Endothelial cell of umbilical vein (primary cell): ENCODE measurements around the gene RTEL1. TPM values are rescaled to one million over a fixed set of nuclear protein-coding genes. Genes with fewer than 3 reads are reported as not detected.

Experiments
- BruUV-seq: library from RNA; stranded (reverse); fragments of 400-500 nt; replicated peaks from 2 replicates; lab custom pipeline; 2021; lab: Mats Ljungman, UMichigan
- CTCF ChIA-PET: fragments of 300-600, 350-600 bp; sonication (Branson Sonifier 250); formaldehyde crosslinking; loops from one replicate; lab custom pipeline; 2021; ENCODE audit warnings: antibody characterized with exemption, inconsistent platforms; lab: Charles Lee
- POLR2A ChIA-PET: fragments of 300-600, 350-600 bp; sonication (Branson Sonifier 250); formaldehyde crosslinking; loops from one replicate; lab custom pipeline; 2021; ENCODE audit warnings: antibody characterized with exemption, inconsistent platforms; lab: Charles Lee
- DNase-seq: peaks from one replicate; pipeline ENCODE4 v3.0.0-alpha.2; 2011; ENCODE audit warnings: low read depth, low spot score
- FAIRE-seq: peaks from 2 replicates; lab custom pipeline; 2011; peaks lifted over from hg19 to GRCh38; lab: Jason Lieb, UNC
- H2AFZ ChIP-seq: 2 replicates; pipeline ENCODE4 v1.6.0; 2012; ENCODE audit warnings: low read depth, low read length, control low read depth, inconsistent platforms
- H3K27ac ChIP-seq: 2 replicates; pipeline ENCODE4 v1.5.1; 2011; ENCODE audit warnings: low read depth, mild to moderate bottlenecking, control low read depth, low read length, moderate library complexity; ENCODE audit not compliant: insufficient read depth
- H3K27me3 ChIP-seq, 2 experiments: 2 replicates each; pipeline versions ENCODE4 v1.6.0 to v1.6.1; 2011; ENCODE audit warnings: low read length in 2 of 2, mixed read lengths in 1 of 2; ENCODE audit not compliant: control insufficient read depth in 2 of 2, insufficient read depth in 2 of 2
- H3K36me3 ChIP-seq, 2 experiments: 2 replicates in 1 of 2; 3 replicates in 1 of 2; pipeline ENCODE4 v1.5.1; 2011; ENCODE audit warnings: low read length in 2 of 2, mild to moderate bottlenecking in 1 of 2, moderate library complexity in 1 of 2; ENCODE audit not compliant: control insufficient read depth in 2 of 2, insufficient read depth in 2 of 2; ENCODE audit errors: extremely low read depth in 1 of 2
- H3K4me1 ChIP-seq: 3 replicates; pipeline ENCODE4 v1.5.1; 2011; ENCODE audit warnings: mild to moderate bottlenecking, low read length; ENCODE audit not compliant: control insufficient read depth, insufficient read depth; ENCODE audit errors: extremely low read depth
- H3K4me2 ChIP-seq: 2 replicates; pipeline ENCODE4 v1.6.1; 2011; ENCODE audit warnings: low read length, control low read depth, mixed read lengths; ENCODE audit not compliant: insufficient read depth
- H3K4me3 ChIP-seq, 3 experiments: fragments of 200-600 bp in 1 of 3; sonication (generic), shearing (Covaris generic) in 1 of 3; replicated peaks in 1 of 3; 2 replicates each; pipeline ENCODE4 v1.5.1; 2011 to 2016; ENCODE audit warnings: control low read depth in 3 of 3, low read length in 3 of 3, mild to moderate bottlenecking in 2 of 3, inconsistent platforms in 1 of 3, low read depth in 1 of 3, moderate library complexity in 1 of 3; ENCODE audit not compliant: insufficient read depth in 1 of 3
- H3K79me2 ChIP-seq: 2 replicates; pipeline ENCODE4 v1.6.0; 2012; ENCODE audit warnings: low read length, inconsistent platforms; ENCODE audit not compliant: control insufficient read depth, insufficient read depth
- H3K9ac ChIP-seq: replicated peaks from 2 replicates; pipeline ENCODE3; 2011; ENCODE audit warnings: low read length, control low read depth; ENCODE audit not compliant: insufficient read depth; ENCODE audit errors: extremely low read depth
- H3K9me1 ChIP-seq: replicated peaks from 3 replicates; pipeline ENCODE4 v1.6.0; 2011; ENCODE audit warnings: mild to moderate bottlenecking, low read length; ENCODE audit not compliant: control insufficient read depth, insufficient read depth; ENCODE audit errors: extremely low read depth
- H3K9me3 ChIP-seq: replicated peaks from 2 replicates; pipeline ENCODE4 v1.5.1; 2012; ENCODE audit warnings: low read length, inconsistent platforms; ENCODE audit not compliant: control insufficient read depth, insufficient read depth
- H4K20me1 ChIP-seq: replicated peaks from 2 replicates; pipeline ENCODE3; 2011; ENCODE audit warnings: mild to moderate bottlenecking, low read length; ENCODE audit not compliant: control insufficient read depth, insufficient read depth; ENCODE audit errors: extremely low read depth
- CTCF ChIP-seq, 2 donors: IDR thresholded peaks; 1 replicate in 1 of 2; 2 replicates in 1 of 2; pipeline ENCODE4 v1.5.1; 2011; ENCODE audit warnings: low read length in 2 of 2, mild to moderate bottlenecking in 2 of 2, moderate library complexity in 2 of 2, control low read depth in 1 of 2, inconsistent platforms in 1 of 2, low read depth in 1 of 2; ENCODE audit not compliant: insufficient read depth in 1 of 2; ENCODE audit errors: extremely low read depth in 1 of 2
- EZH2 ChIP-seq: IDR thresholded peaks from 2 replicates; pipeline ENCODE4 v1.6.1; 2012; ENCODE audit warnings: borderline replicate concordance, low read depth, mild to moderate bottlenecking, moderate library complexity, low read length, inconsistent platforms; ENCODE audit not compliant: severe bottlenecking
- FOS ChIP-seq: IDR thresholded peaks from 2 replicates; pipeline ENCODE4 v1.6.1; 2011; ENCODE audit warnings: mild to moderate bottlenecking, low read length, moderate library complexity, borderline replicate concordance; ENCODE audit not compliant: insufficient read depth
- GATA2 ChIP-seq: IDR thresholded peaks from 2 replicates; pipeline ENCODE4 v1.7.0; 2011; ENCODE audit warnings: low read depth, mild to moderate bottlenecking, moderate library complexity, mixed read lengths, low read length; ENCODE audit not compliant: insufficient read length, insufficient read depth
- JUN ChIP-seq: IDR thresholded peaks from 2 replicates; pipeline ENCODE4 v1.6.1; 2011; ENCODE audit warnings: borderline replicate concordance, low read depth; ENCODE audit not compliant: insufficient read length, insufficient read depth
- MYC ChIP-seq: IDR thresholded peaks from one replicate; pipeline ENCODE4 v1.6.1; 2011; ENCODE audit warnings: mild to moderate bottlenecking, low read depth, low read length
- POLR2A ChIP-seq: IDR thresholded peaks from 2 replicates; pipeline ENCODE4 v1.6.1; 2012; ENCODE audit warnings: low read depth, mild to moderate bottlenecking, control low read depth, low read length
- POLR2AphosphoS5 ChIP-seq: IDR thresholded peaks from 2 replicates; pipeline ENCODE4 v1.6.1; 2012; ENCODE audit warnings: low read depth, mild to moderate bottlenecking, control low read depth, low read length, moderate library complexity; ENCODE audit not compliant: insufficient read depth
- dilution Hi-C: fragments of 300-500 bp; cut with MboI; formaldehyde crosslinking; loops from one replicate; pipeline ENCODE4 v1.15.0; 2019; ENCODE audit warnings: low sequenced_read_pairs; ENCODE audit not compliant: extremely low pct_ligation_motif_present
- intact Hi-C: fragments of 100-400 bp; cut with micrococcal nuclease; formaldehyde crosslinking; loops from one replicate; pipeline ENCODE4 v1.10.0; 2022
- polyA plus RNA-seq, 4 experiments: library from polyadenylated mRNA; depleted of rRNA in 3 of 4; stranded (reverse) in 3 of 4; unstranded in 1 of 4; fragments of >200 nt; gene quantifications; 2 replicates each; pipeline versions ENCODE4 v1.2.1 to v1.2.3, GENCODE V29; 2011 to 2012; ENCODE audit warnings: missing spikeins in 1 of 4
- total RNA-seq: library from RNA; stranded (reverse); gene quantifications from 2 replicates; pipeline ENCODE4 v1.2.3, GENCODE V29; 2021
- TF ChIP-seq, protein P1 (sequence below): IDR thresholded peaks from 2 replicates; pipeline ENCODE4 v1.6.1; 2011; ENCODE audit not compliant: insufficient read depth, insufficient read length

RTEL1 gene
- total and polyA plus RNA-seq, 2 donors (not counting 3 experiments of a cell fraction or from before 2014, with no cell fraction given) = 17.0 to 44.9 TPM

GRCh38 chr20:63619086-63619485 lies 39.0 kb upstream of the RTEL1 start:
- Histone ChIP-seq H3K36me3 (peaks cover 8 to 12% of the 10 kb centered on the region in 2 experiments), H3K4me1 (no peaks in the 10 kb centered on the region), H3K4me2 (no peak overlapping the region), H2AFZ (no peak overlapping the region), H3K79me2 (peaks cover 27% of the 10 kb centered on the region), H3K9ac (no peak overlapping the region), H3K27me3 (no peaks in the 10 kb centered on the region), H3K27ac (no peak overlapping the region), H3K9me3 (no peaks in the 10 kb centered on the region), H4K20me1 (no peaks in the 10 kb centered on the region), H3K4me3 (no peak overlapping the region), H3K9me1 (no peaks in the 10 kb centered on the region)
- ChIA-PET CTCF (interaction anchor here (0.8 kb wide), 1 partner anchor 81 kb away, joined by 3 read pairs; no protein-coding TSS in a partner anchor), POLR2A (no interaction called here)
- TF ChIP-seq MYC (no peak), GATA2 (no peak), POLR2A (no peak), JUN (no peak), EZH2 (no peak), CTCF (IDR thresholded peaks at IDR 0.05; ENCODE audit: extremely low read depth in 1 of 2, insufficient read depth in 1 of 2, low read depth in 1 of 2, low read length in 2 of 2) (no peak), POLR2AphosphoS5 (no peak), FOS (no peak)
- TF ChIP-seq, protein P1, sequence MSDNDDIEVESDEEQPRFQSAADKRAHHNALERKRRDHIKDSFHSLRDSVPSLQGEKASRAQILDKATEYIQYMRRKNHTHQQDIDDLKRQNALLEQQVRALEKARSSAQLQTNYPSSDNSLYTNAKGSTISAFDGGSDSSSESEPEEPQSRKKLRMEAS = no peak
- no peak for DNase-seq
- BruUV-seq = no TSS peak
- FAIRE-seq = no peak
- intact Hi-C loops = no loop called here
- dilution Hi-C loops = no loop called here
